HG03095 (cell line): Measurements from ENCODE around the gene CALY.

Experiments used
- ATAC-seq: cut with Tn5 transposase; IDR thresholded peaks from one replicate; pipeline ENCODE4 v1.9.1; 2021; ENCODE audit warnings: moderate library complexity; ENCODE audit not compliant: unreplicated experiment

The CALY gene

DNA sequence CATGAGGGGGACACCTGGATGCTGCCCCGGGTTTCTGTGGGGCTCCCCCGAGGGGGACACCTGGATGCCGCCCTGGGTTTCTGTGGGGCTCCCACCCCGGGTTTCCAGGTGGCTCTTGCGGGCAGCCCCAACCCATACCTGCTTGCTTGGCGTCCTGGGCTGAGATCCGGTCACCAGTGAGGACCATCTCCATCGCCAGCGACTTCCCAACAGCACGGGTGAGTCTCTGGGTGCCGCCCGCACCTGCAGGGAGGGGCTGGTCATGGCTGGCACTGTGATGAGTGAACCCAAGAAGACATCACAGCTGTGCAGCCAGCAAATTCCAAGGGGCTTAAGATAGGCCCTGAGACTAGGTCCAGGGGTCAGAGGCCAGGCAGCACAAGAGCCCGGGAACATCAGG, 30.1 kb upstream of the CALY start:
- no peak for ATAC-seq

- ATAC-seq: no peak
Observed at GRCh38 chr10:133366130-133366478, 29.4 kb upstream of the CALY start.

DNA sequence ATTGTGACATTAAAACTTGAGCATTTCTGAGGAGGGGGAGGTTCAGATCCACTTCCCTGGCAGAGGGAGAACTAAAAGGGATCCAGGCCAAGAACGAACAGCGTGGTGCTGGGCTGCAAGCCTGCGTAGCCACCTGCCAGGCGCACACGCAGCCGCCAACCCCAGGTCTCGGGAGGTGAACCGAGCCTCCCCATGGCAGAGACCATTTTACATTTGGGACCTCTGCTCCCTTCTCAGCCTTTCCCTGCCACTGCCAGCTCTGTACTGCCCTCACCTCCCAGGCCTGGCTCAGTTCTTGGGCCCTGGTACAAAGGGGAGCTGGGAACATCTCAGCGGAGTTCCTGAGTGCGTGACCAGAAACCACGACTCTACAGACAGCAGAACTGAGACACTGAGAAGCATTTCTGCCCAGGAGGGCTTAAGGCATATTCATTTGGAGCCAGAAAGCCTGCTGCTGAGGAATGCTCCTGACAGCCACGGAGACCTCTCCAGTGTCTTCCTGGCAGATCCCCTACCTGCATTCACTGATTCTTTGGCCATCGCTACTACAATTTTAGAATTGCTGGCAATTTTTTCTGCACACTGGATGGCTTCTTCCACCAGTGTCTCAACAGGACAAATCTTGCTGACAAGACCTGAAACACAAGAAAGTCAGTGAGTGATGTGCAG, 28.9 kb upstream of the CALY start:
- ATAC-seq: no peak

- no peak for ATAC-seq
Observed at GRCh38 chr10:133364645-133365431, 28.1 kb upstream of the CALY start.

- no peak for ATAC-seq
Observed at GRCh38 chr10:133362846-133363245, 26.1 kb upstream of the CALY start.

GRCh38 chr10:133361773-133362441, 25.2 kb upstream of the CALY start:
- no peak for ATAC-seq

GRCh38 chr10:133361227-133361626, 24.5 kb upstream of the CALY start:
- no peak for ATAC-seq

DNA sequence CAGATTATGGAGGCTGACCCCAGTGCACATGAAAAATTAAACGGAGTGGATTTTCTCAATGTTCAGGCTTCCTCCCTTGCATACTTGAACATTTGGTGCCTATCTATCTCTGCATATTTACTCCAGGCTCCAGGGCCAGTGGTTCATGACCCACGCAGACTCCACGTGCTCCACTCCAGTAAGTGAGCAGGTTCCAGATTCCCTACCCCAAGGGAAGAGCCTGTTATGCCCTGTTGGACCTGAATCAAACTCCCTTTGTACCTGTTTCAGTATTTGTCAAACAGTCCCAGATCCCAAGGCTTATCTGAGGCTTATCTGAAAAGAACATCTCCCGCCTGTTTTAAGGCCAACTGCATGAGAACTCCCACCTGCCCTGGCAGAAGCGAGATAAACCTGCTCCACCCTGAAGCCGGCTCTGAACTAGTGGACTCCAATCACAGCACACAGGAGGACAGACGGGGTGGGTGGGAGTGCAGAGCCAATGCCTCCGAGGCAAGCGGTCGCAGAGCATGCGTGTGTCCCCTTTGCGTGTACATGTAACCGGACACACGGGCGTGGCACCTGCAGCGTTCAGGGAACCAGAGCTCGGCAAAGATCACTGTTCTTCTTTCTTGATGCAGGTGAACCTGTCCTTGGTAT, 23.4 kb upstream of the CALY start:
- ATAC-seq: no peak

DNA sequence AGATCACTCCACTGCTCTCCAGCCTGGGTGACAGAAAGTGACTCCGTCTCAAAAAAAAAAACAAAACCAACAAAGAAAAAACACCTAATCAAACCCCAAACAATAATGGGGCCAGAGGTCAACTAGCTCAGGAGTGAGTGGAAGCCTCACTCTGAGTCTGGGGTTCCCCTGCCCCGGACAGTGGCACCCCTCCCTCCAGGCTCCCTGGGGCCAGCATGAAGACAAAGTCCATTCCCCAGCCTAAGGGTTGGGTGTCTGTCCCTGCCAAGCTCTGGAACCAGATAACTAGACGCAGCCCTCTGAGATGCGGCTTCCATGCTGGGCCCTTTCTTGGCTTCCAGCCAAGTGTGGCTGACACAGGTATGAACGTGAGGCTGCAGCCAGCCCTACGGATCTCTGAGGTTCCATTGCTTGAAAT, 22.9 kb upstream of the CALY start:
- ATAC-seq: no peak

GRCh38 chr10:133358925-133359310, 22.2 kb upstream of the CALY start:
- ATAC-seq: no peak

DNA sequence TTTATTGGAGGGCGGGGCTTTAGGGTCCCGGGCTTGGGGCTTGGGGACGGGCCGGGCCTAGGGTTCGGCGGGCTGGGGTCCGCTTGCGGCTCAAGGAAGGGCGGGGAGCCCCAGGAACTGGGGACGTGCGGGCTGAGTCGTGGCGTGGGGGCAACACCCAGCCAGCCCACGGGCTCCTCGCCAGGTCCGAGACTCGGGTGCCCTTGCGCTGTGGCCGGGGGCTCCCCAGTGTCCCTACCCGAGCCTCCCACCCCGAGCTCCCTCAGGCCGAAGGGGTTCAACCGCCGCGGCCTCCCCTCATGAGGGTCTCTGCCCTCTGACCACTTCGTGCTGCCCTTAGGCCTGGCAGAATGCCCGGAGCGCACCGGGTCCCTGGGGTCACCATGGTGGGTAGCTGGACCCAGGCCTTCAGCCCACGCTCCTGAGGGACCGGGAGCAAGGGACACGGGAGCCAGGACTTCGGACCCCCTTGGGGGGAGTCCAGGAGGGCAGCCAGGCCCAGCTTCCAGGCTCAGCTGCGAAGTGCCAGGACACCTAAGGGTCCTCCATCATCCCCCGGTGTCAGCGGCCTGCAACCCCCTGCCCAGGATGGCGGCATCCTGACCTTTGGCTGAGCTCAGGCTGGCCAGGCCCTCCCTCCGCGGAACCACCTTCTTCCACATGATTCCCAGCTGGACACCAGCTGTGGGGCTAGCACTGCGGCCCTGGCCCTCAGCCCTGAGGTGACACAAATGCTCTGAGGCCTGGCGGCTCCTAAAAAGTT, 21.6 kb upstream of the CALY start:
- no peak for ATAC-seq

DNA sequence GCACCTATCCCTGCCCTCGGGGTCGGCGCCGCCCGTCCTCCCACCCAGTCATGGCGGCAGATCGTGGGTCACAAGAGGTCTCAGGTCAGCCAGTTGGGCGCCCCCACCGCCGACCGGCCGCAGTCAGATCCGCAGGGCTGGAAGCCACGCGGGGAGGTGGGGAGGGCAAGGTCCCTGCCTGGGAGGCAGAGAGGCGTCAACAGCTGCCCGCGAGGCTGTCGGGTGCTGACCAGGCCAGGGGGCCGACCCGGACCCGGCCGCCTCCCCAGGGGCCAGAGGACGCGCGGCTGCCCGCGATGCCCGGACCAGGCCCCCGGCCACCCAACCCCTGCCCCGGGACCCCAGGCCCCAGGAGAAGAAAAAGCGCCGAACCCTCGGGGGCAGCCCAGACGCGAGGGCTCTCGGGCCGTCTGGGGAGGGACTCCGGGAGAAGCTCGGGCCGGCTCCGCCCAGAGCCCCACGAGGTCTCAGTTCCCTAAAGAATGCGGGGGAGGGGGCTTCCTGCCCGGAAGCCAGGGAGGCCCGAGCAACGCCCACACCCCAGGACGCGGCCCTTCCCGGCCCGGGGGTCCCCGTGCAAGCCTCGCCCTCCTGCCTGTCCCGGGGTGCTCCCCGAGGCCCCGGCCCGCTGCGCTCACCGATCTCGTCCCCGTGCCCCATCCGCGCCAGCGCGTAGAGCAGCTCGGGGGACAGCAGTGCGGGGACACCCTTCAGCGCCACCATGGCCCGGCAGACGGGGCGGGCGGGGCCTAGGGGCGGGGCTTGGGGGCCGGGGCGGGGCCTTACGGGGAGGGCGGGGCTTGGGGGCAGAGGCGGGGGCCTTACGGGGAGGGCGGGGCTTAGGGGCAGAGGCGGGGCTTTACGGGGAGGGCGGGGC, 20.8 kb upstream of the CALY start, which contains the start of gene FUOM:
Gene FUOM (minus strand): TSS at position 735 of the 877 bp plus-strand sequence. CDS start 12 bp downstream, at position 723.
- ATAC-seq: peak; percentile 78

- no peak for ATAC-seq
Observed at GRCh38 chr10:133356549-133357284, 20.0 kb upstream of the CALY start.

- no peak for ATAC-seq
Observed at GRCh38 chr10:133355991-133356390, 19.3 kb upstream of the CALY start.

DNA sequence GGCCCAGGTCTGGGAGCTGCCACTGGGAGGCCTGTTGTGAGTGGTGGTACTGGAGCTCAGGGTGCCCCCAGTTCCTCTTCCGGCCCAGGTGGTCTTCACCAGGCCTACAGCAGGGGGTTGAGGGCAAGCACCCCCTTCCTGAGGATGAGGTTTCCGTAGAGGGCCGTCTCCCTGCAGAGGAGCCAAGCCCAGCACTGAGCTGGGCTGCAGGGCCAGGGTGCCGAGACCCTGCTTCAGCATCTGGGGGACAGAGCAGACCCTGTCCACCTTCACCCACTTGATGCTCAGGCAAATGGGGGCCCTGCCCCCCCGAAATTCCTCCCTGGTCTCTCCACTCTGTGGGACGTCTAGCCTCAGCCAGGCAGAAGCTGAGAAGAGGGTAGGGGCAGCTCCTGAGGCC, 18.6 kb upstream of the CALY start:
- no peak for ATAC-seq

DNA sequence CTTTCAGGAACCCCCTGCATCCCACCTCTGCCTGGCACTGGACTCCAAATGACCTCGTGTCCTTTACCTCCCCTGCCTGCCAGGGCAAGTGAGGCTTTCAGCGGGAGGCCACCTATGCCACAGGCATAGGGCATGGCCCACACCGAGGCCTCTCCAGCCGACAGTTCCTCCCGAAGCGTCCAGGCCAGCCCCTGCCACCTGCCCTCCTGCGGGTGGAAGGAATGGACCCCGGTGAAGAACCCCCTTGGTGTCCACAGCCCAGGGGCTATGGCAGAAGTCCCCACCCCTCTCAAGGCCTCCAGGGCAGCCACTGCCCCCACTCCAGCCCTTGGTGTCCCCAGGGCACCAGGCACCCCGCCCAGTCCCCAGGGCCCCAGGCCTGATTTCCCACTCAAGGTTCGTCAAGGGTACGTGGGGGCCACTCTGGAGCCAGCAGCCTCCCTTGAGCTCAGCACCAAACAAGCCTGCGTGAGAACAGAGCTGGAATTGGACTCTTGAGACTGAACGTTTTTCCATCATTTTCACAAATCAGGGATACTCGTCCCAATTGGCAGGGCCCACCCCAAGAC, 18.1 kb upstream of the CALY start:
- no peak for ATAC-seq

DNA sequence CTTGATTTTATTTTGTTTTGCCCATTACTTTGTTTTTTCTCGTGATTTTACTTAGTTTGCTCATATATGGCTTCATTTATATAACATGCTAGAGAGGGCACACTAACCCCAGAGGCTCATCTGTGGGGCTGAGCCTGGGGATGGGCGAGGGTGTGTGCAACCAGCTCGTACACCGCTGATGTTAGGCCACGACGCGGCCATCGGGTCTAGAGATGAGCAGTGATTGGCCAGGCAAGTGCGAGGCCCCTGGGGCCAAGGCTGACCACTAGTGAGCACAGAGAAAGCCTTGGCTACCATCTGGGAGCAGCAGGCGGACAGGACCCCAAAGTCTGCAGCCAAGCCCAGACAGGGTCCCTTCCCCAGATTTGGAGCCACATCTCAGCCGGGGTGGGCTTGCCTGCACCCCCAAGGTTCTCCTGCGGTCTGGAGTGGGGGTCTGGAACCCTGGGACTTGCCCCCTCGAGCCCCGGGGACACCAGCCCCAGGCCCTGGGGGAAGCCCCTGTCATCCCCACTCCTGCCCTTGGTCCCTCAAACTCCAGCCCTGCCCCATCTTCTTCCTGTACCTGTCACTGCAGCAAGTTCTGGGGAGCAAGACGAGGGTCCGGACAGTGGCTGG, 17.4 kb upstream of the CALY start:
- ATAC-seq: no peak

- no peak for ATAC-seq
Observed at GRCh38 chr10:133353202-133353959, 16.7 kb upstream of the CALY start.
